KG1 (cell line): ENCODE measurements around the gene CERCAM.
"Not testable (repeated sequence)": the region's sequence is repeated elsewhere in the genome, so short reads cannot be mapped to it uniquely, and the experiment has no call there.

Experiments
- DNase-seq: peaks from one replicate; lab custom pipeline; 2025; lab: John Stamatoyannopoulos, UW

Gene CERCAM

DNA sequence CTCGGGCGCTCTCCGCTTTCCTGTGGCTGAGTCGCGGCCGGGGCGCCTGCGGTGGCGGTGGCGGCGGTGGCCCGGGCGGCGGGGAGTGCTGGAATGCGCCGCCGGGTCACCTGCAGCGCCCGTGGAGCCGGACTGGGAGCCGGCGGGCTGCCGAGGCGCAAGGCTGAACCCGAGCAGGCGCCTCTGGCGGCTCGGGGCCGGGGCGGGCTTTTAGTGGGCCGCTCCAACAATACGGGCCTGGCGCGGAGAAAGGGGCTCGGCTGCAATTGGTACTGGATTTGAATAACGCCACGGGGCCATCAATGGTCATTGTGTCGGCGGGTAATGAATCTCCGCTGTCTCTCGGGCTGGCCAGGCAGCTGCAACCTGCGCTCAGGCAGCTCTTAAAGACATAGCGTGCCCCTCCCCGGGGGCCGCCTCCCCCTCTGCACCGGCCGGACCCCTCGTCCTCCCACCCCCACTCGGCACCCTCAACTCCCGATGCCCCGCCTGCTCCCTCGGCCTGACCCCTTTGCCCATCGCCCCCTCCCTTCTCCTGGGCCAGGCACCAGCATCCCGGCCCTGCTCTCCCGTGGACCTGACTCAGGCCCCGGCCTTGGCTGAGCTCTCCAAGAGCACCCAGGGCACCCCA lies 27.4 kb upstream of the CERCAM start:
- no peak for DNase-seq

- DNase-seq: no peak
Observed at GRCh38 chr9:128393970-128394369, 26.7 kb upstream of the CERCAM start.

DNA sequence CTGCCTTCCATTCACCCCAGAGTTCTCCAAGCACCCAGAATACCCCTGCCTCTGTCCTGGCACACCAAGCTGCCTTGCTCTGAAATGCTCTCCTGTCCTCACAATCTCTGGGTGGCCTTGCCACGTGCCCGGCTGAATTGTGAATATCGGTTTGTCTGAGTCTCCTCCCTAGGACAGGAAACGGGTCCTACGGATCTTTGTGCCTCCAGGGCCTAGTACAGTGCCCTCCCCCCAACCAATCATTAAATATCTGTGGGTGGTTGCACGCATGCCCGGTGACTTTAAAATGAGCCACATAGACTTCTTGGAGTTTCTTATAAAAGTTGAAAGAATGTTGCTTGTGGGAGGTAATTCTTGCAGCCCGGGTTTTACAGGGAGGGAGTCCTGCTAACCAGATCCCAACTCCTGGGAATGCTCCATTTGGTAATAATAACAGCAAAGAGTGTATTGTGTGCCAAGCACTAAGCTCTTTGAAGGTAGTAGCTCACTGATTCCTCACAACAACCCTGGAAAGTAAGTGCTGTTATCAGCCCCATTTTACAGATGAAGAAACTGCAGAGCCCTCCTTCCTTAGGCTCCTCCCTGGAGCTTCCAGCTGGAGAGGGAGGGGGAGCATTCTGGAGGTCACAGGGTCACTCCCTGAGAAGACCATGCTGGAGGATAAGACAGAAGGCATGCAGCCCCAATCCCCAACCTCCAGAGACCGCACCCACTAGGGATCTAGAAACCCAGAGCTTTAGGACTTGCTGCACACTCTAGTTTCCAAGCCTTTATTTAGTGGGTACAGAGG lies 26.1 kb upstream of the CERCAM start:
- DNase-seq: no peak

DNA sequence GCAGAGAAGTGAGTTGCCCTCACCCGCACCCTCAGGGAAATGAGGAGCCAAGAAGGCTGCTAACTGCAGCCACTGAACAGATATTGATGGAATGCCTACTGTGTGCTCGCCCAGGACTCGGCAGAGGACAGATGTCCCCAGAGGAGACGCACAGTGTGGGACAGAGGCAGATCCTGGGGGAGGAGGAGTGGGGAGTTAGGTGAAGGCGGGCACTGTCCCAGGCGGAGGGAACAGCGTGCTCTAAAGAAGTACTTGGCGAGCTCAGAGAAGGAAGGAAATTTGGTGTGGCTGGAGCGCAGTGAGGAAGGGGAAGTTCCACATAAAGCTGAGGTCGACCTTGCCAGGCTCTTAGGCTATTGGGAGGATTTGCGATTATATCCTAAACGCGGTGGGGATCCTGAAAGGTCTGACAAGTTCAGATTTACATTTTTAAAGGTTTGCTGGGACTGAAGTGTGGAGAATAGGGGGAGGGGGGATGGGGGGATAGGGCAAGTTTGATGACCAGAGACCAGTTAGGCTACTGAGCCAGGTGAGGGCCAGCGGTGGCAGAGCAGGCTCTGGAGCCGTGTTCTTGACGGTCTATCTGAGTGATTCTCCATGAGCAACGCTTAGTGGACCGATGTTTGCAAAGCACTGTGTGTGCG lies 23.6 kb upstream of the CERCAM start:
- DNase-seq: no peak

DNA sequence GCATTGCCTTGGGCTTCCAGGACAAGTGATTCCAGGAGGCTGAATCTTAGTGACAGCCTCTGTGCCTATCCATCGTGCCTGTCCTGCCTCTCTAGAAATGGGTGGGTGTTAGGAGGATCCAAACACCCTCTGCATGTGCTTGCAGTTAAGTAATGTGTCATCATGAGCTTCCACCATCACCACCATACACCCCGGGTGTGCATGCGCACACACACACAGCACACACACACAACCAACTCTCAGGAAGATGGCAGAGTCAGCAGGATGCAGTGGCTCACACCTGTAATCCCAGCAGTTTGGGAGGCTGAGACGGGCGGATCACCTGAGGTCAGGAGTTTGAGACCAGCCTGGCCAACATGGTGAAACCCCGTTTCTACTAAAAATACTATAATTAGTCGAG lies 22.8 kb upstream of the CERCAM start:
- no peak for DNase-seq

- DNase-seq: no peak
Observed at GRCh38 chr9:128399861-128400260, 20.8 kb upstream of the CERCAM start.

DNA sequence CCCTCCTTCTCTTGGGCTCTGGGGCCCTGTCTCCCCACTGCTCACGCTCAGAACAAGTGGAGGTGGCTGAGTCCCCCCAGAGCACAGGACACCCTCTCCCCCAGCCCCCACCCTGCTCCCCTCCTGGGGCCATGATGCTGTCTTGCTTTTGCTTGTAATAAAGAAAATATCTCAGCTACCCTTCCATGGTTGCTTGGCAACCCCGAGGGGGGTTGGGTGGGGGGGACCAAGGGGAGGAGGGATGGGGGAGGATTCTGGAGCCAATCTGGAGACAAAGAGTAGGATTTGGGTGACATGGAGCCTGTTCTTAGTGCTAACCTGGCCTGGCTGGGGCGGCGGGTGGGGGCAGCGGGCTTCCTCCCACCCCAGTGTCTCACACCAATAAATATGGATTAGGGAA lies 16.1 kb upstream of the CERCAM start:
- DNase-seq: no peak

GRCh38 chr9:128405077-128405779 lies 15.4 kb upstream of the CERCAM start:
- DNase-seq: no peak

- no peak for DNase-seq
Observed at GRCh38 chr9:128405780-128406171, 14.9 kb upstream of the CERCAM start.

- no peak for DNase-seq
Observed at GRCh38 chr9:128406848-128407391, 13.7 kb upstream of the CERCAM start.

DNA sequence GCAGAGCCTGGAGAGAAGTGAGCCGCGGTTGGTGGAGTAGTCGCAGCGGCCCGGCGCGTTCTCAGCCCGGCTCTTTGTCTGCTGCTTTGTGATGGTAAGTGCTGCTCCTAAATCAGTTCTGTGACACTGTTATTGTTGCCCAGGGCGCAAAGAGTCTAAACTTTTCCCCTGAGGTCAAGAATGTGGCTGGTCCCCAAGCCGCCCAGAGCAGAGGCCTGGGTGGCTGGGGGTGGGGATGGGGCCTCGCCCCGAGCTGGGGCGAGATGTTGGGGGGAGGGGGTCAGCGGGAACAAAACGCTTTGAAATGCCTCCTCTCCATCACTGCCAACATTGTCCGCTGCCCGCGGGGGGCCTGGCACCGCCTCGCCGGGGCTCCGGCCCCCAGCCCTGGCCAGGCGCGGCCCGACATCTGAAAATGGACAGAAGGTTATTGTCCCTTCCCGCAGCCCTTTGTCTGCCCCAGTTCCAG lies 11.7 kb upstream of the CERCAM start:
- no peak for DNase-seq

- DNase-seq: no peak
Observed at GRCh38 chr9:128409450-128409849, 11.2 kb upstream of the CERCAM start.

GRCh38 chr9:128409978-128410377 lies 10.7 kb upstream of the CERCAM start:
- no peak for DNase-seq

GRCh38 chr9:128411364-128412119 lies 9.1 kb upstream of the CERCAM start:
- no peak for DNase-seq

- no peak for DNase-seq
Observed at GRCh38 chr9:128412120-128412790, 8.4 kb upstream of the CERCAM start.

- DNase-seq: not testable (repeated sequence)
Observed at GRCh38 chr9:128413728-128414127, 6.9 kb upstream of the CERCAM start.

DNA sequence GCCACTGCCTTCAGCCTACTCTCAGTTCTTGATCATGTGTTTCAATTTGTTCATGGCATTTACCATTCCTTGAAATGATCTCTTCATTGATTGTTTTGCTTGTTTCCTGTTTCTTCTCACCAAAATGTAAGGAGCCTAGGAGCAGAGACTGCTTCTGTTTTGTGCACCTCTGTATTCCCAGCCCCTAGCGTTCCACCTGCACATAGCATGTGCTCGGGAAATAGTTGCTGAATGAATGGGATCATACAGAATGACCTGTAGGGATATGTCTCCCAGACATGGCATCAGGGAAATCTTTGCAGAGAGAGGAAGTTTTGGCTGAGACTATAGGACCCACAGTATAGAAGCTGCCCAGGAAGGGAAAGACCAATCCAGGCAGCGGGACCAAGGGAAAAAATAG lies 6.2 kb upstream of the CERCAM start:
- DNase-seq: no peak

DNA sequence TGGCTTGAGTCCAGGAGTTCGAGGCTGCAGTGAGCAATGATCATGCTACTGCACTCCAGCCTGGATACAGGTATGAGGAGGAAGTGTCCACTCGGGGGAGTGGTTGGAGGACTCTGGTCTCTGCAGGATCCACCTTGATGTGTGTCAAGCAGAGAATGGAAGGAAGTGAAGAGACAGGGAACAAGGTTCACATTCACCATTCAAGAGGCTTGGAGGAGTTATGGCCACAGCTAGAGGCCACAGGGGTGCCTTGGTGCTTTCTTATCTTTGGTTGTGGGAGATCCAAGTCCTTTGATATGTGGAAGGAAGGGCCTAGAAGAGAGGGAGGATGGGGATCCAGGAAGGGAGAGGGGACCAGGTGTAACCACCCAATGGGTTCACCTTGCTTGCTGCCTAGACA lies 5.4 kb upstream of the CERCAM start:
- DNase-seq: no peak

DNA sequence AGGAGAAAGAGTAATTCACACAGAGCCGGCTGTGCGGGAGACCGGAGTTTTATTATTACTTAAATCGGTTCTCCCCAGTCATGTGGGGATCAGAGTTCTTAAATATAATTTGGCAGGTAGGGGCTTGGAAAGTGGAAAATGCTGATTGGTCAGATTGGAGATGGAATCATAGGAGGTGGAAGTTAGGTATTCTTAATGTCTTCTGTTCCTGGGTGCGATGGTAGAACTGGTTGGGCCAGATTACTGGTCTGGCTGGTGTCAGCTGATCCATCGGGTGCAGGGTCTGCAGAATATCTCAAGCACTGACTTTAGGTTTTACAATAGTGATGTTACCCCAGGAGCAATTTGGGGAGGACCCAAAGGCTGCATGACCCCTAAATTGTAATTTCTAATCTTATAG lies 4.6 kb upstream of the CERCAM start:
- DNase-seq: no peak

GRCh38 chr9:128416432-128417019 lies 4.1 kb upstream of the CERCAM start:
- no peak for DNase-seq
